Measurements from ENCODE around the gene PIPOX.
A peak's percentile ranks its signal among the peaks of the same experiment; 100 is the strongest.

The PIPOX gene

DNA sequence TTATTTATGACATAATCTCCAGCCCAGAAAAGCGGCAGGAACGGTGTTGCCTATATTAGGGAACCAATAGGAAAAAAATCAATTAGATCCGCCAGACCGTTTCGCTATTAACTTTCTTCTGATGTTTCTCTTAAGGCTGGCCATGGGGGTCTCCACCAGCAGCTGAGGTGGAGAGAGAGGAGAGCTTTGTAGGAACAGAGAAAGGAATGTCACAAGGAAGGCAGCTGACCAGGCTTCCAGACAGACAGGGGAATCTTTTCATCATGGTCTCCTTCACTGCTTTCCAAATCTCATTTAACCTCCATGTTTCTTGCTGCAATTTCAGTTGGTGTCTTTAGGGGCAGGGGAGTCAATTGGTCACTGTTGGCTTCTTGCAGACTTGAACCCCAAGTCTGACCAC is 28.2 kb upstream of the PIPOX start:
- H3K9ac ChIP-seq: no peak overlapping the region
- no peaks in the 10 kb centered on the region for H3K9me3 ChIP-seq (replicated peaks in 1 of 11)
- H3K4me1 ChIP-seq: peaks cover 13 to 70% (median 19%) of the 10 kb centered on the region in 10 experiments
- no peak overlapping the region for H3K27ac ChIP-seq
- no peak for TF ChIP-seq Cebpa-rat (IDR thresholded peaks at IDR 0.05)
- H4K20me1 ChIP-seq: no peaks in the 10 kb centered on the region
- 0 out of 22 replicates have a peak overlapping the region, but pooled peaks of 1 of the 11 experiments have one; percentile 11 for H3K4me2 ChIP-seq
- H3K27me3 ChIP-seq: peaks cover 4 to 15% (median 13%) of the 10 kb centered on the region in 11 experiments
- no peak overlapping the region for H3K4me3 ChIP-seq
- H3K36me3 ChIP-seq: no peaks in the 10 kb centered on the region

DNA sequence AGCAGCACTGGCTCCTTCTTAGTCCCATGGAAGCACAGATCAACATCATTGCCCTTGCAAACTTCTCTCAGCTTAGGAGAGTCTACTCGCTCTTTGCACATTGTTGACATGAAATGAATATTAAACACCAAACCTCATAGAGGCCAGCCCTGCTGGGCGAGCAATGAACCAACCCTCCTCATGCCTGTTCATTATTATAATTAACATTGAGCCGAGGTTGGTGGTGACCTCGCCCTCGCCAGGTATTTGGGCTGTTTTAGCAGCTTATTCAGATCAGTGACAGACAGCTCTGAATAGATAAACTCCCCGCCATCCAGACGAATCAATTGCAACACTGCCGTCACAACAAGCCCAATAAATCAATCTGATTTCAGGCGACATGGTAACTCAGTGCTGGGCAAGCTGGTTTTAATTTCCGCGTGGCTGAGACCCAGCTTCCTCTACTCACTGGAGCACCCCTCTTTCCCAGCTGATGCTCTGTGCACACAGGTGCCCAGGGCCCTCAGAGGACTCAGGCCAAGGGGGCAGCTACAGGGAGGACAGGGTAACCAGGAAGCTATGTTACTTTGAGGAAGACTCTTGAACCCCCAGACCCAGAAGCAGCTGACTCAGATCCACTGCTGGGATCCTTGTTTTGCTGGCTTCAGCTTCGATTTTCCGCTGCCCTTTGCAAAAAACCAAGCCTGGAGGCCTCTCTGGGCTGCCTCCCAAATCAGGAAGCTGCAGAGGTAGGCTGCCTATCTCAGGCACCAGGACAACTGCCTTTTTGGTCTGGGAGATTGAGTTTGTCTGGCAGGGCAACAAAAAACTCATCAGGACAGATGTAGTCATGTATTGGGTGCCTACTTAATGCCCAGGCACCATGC is 26.4 kb upstream of the PIPOX start:
- H3K9ac ChIP-seq: peak overlapping the region in 1 of 11 experiments; percentile 4; a peak in 1 of 22 replicates
- H4K20me1 ChIP-seq: no peaks in the 10 kb centered on the region
- no peak for TF ChIP-seq Cebpa-rat (IDR thresholded peaks at IDR 0.05)
- H3K4me3 ChIP-seq: no peak overlapping the region
- H3K27ac ChIP-seq: peak overlapping the region in 2 of 11 experiments; percentile 21 to 42; a peak in 2 of 22 replicates
- H3K36me3 ChIP-seq: no peaks in the 10 kb centered on the region
- H3K9me3 ChIP-seq (replicated peaks in 1 of 11): no peaks in the 10 kb centered on the region
- peaks cover 9 to 33% (median 24%) of the 10 kb centered on the region in 11 experiments for H3K27me3 ChIP-seq
- H3K4me1 ChIP-seq: peaks cover 16 to 84% (median 20%) of the 10 kb centered on the region in 10 experiments
- peak overlapping the region in 3 of 11 experiments; percentile 30 to 77 (median 76); a peak in 6 of 22 replicates for H3K4me2 ChIP-seq

DNA sequence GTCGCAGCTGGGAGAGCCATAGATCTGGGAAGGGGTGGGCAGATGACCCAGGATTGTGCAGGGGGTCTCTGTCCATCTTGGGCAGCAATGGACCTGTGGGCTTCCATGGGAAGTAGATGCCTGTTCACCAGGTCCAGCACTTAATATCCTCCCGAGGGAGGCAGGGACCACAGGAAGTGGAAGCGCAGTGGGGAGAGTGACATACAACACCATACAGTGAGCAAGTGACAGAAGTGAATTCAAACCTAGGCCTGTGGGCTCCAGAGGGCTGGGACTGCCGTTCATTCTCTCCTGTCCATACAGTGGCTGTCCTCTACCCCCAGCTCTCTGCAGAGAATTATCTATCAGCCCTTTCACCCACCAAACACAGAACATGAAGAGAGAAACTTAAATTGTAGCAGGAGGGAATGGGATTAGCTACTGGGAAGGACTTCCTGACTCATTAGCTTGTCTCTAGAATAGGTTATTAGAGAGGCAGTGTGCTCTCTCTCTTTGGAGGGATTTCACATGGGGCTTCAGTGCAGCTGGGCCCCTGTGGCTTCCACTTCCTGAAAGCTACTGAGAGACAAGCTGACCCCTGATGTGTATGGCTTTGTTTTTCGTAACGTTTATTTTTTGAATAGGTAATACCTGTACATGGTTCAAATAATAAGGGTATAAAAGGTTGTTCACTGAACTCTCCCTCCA is 24.0 kb upstream of the PIPOX start:
- Histone ChIP-seq H3K9ac (peak overlapping the region in 1 of 11 experiments; percentile 33; a peak in 1 of 22 replicates), H3K27ac (no peak overlapping the region; a peak in 1 of 22 replicates), H3K4me1 (peaks cover 15 to 63% (median 18%) of the 10 kb centered on the region in 10 experiments), H3K4me2 (peak overlapping the region; percentile 53 to 77 (median 63)), H3K36me3 (no peaks in the 10 kb centered on the region), H3K9me3 (replicated peaks in 1 of 11) (no peaks in the 10 kb centered on the region), H3K4me3 (no peak overlapping the region), H3K27me3 (peaks cover 9 to 34% (median 24%) of the 10 kb centered on the region in 11 experiments), H4K20me1 (no peaks in the 10 kb centered on the region)
- no peak for TF ChIP-seq Cebpa-rat (IDR thresholded peaks at IDR 0.05)

DNA sequence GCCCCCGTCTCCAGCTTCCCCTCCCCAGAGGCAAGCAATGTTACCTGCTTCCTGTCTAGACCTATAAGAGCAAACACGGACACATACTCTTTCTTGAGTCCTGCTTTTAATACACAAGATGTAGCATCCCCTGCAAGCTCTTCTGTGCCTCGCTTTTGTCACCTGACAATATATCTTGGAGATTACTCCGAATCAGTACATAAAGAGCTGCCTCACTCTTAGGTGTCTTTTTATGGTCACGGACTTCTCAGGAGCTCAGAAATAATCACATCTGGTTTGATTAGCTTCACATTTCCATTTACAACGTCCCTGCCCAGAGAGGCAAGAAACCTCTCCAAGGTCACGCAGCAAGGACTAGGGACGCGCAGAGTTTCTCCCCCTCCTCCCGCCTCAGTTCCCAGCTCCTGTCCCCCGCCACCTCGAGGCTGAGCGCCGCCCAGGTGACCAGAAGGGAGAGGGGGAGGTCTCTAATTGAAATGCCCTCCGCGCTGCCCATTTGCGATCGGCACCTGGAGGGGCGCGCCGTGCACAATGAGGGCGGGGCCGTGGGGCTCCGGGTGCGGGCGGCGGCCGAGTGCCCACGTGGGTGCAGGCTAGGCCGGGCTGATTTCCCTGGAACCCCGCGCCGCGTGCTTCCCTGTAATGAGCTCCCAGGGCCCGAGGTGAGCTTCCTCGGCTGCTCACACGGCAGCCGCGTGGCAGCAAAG is 23.3 kb upstream of the PIPOX start:
- peaks cover 15 to 63% (median 18%) of the 10 kb centered on the region in 10 experiments for H3K4me1 ChIP-seq
- no peaks in the 10 kb centered on the region for H4K20me1 ChIP-seq
- H3K27me3 ChIP-seq: peaks cover 9 to 34% (median 25%) of the 10 kb centered on the region in 11 experiments
- H3K9me3 ChIP-seq (replicated peaks in 1 of 11): no peaks in the 10 kb centered on the region
- H3K27ac ChIP-seq: no peak overlapping the region
- no peak for TF ChIP-seq Cebpa-rat (IDR thresholded peaks at IDR 0.05)
- H3K36me3 ChIP-seq: no peaks in the 10 kb centered on the region
- peak overlapping the region; percentile 53 to 77 (median 63) for H3K4me2 ChIP-seq
- H3K4me3 ChIP-seq: no peak overlapping the region
- 0 out of 22 replicates have a peak overlapping the region, but pooled peaks of 1 of the 11 experiments have one; percentile 2 for H3K9ac ChIP-seq

DNA sequence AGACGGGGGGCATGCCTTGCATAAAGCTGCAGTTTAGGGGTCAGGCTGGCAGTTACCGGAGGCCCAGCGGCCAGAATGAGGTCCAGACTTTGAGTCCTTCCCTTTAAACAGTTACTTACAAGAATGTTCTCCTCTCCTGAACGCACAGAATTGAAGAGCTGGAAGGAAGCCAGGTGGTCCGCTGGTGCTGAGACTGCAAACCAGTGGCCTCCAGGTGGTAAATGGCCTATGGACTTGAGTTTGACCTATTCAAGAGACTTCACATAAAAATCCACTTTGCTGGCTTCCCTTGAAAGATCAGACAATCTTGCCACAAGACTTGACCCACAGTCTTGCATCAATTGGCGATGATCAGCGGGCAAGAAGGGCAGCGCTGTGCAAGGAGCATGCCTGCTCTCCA is 22.4 kb upstream of the PIPOX start:
- Histone ChIP-seq H3K4me1 (peaks cover 15 to 57% (median 18%) of the 10 kb centered on the region in 10 experiments), H4K20me1 (no peaks in the 10 kb centered on the region), H3K4me2 (peak overlapping the region in 2 of 11 experiments; percentile 15 to 52; a peak in 2 of 22 replicates), H3K27me3 (peaks cover 9 to 34% (median 25%) of the 10 kb centered on the region in 11 experiments), H3K27ac (no peak overlapping the region), H3K36me3 (no peaks in the 10 kb centered on the region), H3K4me3 (no peak overlapping the region), H3K9me3 (replicated peaks in 1 of 11) (no peaks in the 10 kb centered on the region), H3K9ac (no peak overlapping the region)
- TF ChIP-seq Cebpa-rat (IDR thresholded peaks at IDR 0.05): no peak

DNA sequence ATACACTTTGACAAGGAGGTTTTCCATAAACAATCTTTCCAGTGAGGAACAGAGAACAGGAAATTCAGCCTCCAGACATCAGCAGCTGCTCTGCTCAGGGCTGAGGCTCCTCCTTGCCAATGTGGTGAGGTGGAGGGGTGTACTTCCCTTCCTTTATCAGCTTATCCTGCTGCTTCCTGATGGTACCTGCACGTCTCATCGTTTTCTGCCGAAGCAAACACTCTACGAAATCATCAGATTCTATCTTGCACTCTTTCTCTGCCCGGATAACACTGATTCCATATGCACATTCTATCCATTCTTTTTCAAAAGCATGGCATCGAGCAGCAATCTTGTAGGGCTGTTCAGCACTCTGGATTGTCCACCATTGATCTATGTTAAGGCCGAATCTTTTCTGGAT is 21.7 kb upstream of the PIPOX start:
- H3K4me3 ChIP-seq: no peak overlapping the region
- no peaks in the 10 kb centered on the region for H3K36me3 ChIP-seq
- H3K27ac ChIP-seq: no peak overlapping the region
- peak overlapping the region in 2 of 11 experiments; percentile 15 to 52; a peak in 3 of 22 replicates for H3K4me2 ChIP-seq
- H3K27me3 ChIP-seq: peaks cover 9 to 34% (median 25%) of the 10 kb centered on the region in 11 experiments
- TF ChIP-seq Cebpa-rat (IDR thresholded peaks at IDR 0.05): no peak
- no peaks in the 10 kb centered on the region for H4K20me1 ChIP-seq
- no peak overlapping the region for H3K9ac ChIP-seq
- H3K9me3 ChIP-seq (replicated peaks in 1 of 11): no peaks in the 10 kb centered on the region
- H3K4me1 ChIP-seq: peaks cover 15 to 51% (median 18%) of the 10 kb centered on the region in 10 experiments

DNA sequence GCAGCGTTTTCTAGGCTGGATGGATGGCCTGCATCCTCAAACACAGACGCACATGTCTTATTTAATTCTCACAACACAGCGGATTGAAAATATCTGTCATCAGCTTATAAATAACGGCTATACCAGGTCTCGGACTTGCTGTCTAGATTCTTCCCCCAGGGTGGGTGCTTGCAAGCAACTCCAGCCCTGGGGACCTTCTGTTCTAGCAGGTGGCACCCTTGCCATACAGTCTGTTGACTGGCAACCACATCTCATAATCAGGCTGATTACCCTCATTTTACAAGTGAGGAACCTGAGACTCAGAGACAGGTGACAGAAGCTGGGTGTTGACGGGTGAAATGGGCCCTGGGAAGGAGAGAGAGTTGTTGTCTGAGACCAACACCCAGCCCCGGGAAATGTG is 20.9 kb upstream of the PIPOX start:
- no peak overlapping the region for H3K4me2 ChIP-seq
- no peak overlapping the region for H3K9ac ChIP-seq
- TF ChIP-seq Cebpa-rat (IDR thresholded peaks at IDR 0.05): no peak
- H4K20me1 ChIP-seq: no peaks in the 10 kb centered on the region
- no peaks in the 10 kb centered on the region for H3K9me3 ChIP-seq (replicated peaks in 1 of 11)
- no peak overlapping the region for H3K4me3 ChIP-seq
- no peak overlapping the region for H3K27ac ChIP-seq
- H3K4me1 ChIP-seq: peaks cover 16 to 45% (median 19%) of the 10 kb centered on the region in 10 experiments
- peaks cover 9 to 34% (median 25%) of the 10 kb centered on the region in 11 experiments for H3K27me3 ChIP-seq
- no peaks in the 10 kb centered on the region for H3K36me3 ChIP-seq

DNA sequence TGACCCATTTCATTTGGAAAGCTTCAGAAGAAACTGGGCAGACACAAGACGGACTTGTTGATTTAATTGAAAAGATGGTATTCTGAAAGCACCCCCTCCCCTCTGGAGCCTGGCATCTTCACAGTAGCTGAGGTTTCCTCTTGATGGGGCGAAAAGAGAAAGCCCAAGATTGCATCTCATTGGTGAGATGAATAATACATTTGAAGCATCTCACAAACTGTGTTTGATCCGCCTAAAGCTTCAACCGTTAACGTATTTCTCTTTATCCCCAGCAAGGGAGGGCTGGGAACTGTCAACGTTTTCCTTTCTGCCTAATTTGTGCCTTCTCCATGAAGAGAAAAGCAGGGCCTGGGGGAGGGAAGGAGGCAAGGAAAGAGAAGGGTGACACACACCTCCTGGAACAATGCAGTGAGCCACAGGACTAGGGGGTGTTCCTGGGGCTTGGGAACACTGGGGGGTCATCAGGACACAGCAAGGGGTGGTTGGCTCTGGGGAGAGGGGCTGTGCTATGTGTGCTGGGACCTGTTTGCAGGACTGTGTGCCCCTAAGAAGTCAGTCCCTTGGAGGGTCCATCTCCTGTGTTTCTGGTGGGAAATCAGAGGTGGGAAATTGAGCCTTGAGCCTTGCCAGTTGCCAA is 18.5 kb upstream of the PIPOX start:
- Histone ChIP-seq H3K36me3 (no peaks in the 10 kb centered on the region), H3K9ac (no peak overlapping the region), H3K27me3 (peaks cover 8 to 43% (median 29%) of the 10 kb centered on the region in 11 experiments), H4K20me1 (no peaks in the 10 kb centered on the region), H3K4me1 (peaks cover 12 to 38% (median 18%) of the 10 kb centered on the region in 10 experiments), H3K4me2 (no peak overlapping the region), H3K9me3 (replicated peaks in 1 of 11) (no peaks in the 10 kb centered on the region), H3K27ac (no peak overlapping the region), H3K4me3 (no peak overlapping the region)
- no peak for TF ChIP-seq Cebpa-rat (IDR thresholded peaks at IDR 0.05)
